Fibroblast of mammary gland (primary cell): ENCODE measurements around the gene NHERF1.
A peak's percentile ranks its signal among the peaks of the same experiment; 100 is the strongest.

Experiments
- DNase-seq: peaks from one replicate; pipeline ENCODE4 v3.0.0-alpha.2; 2010; ENCODE audit warnings: low read depth
- H3K4me3 ChIP-seq: 2 replicates; pipeline ENCODE4 v1.5.1; 2011; ENCODE audit warnings: low read depth, mild to moderate bottlenecking, low read length, moderate library complexity; ENCODE audit not compliant: control insufficient read depth
- TF ChIP-seq, protein P1 (sequence below): conservative IDR thresholded peaks from 2 replicates; pipeline ENCODE4 v1.5.1; 2011; ENCODE audit warnings: low read depth, low read length, inconsistent platforms; ENCODE audit not compliant: control insufficient read depth, insufficient read depth

The NHERF1 gene

GRCh38 chr17:74779948-74780400 is 31.5 kb downstream of the NHERF1 start:
- no peak for DNase-seq
- no peak overlapping the region for H3K4me3 ChIP-seq
- TF ChIP-seq, protein P1, sequence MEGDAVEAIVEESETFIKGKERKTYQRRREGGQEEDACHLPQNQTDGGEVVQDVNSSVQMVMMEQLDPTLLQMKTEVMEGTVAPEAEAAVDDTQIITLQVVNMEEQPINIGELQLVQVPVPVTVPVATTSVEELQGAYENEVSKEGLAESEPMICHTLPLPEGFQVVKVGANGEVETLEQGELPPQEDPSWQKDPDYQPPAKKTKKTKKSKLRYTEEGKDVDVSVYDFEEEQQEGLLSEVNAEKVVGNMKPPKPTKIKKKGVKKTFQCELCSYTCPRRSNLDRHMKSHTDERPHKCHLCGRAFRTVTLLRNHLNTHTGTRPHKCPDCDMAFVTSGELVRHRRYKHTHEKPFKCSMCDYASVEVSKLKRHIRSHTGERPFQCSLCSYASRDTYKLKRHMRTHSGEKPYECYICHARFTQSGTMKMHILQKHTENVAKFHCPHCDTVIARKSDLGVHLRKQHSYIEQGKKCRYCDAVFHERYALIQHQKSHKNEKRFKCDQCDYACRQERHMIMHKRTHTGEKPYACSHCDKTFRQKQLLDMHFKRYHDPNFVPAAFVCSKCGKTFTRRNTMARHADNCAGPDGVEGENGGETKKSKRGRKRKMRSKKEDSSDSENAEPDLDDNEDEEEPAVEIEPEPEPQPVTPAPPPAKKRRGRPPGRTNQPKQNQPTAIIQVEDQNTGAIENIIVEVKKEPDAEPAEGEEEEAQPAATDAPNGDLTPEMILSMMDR, result no peak

GRCh38 chr17:74780443-74781238 is 32.2 kb downstream of the NHERF1 start:
- TF ChIP-seq, protein P1, result peak; percentile 8

DNA sequence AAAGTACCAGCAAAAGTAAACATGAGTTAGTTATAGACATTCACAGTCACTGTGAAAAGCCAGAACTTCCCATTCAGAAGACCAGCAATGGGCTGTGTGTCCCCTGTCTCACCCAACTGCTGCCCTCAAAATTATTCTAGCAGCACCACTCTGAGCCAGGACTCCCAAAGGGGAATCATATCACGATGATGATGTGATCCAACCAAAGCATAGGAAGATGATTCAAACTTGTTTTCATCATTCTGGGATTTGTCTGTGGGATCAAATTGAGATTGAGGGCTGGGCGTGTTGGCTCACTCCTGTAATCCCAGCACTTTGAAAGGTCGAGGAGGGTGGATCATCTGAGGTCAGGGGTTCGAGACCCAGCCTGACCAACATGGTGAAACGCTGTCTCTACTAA is 34.1 kb downstream of the NHERF1 start:
- no peak for DNase-seq
- H3K4me3 ChIP-seq, result no peak overlapping the region
- TF ChIP-seq, protein P1, result no peak

More at GRCh38 chr17:74780443-74781238, 32.2 kb downstream of the NHERF1 start:
- peak; percentile 12 for DNase-seq
- no peak overlapping the region for H3K4me3 ChIP-seq

GRCh38 chr17:74784125-74784810 is 35.8 kb downstream of the NHERF1 start:
- DNase-seq, result no peak
- TF ChIP-seq, protein P1, result no peak
- H3K4me3 ChIP-seq, result no peak overlapping the region

DNA sequence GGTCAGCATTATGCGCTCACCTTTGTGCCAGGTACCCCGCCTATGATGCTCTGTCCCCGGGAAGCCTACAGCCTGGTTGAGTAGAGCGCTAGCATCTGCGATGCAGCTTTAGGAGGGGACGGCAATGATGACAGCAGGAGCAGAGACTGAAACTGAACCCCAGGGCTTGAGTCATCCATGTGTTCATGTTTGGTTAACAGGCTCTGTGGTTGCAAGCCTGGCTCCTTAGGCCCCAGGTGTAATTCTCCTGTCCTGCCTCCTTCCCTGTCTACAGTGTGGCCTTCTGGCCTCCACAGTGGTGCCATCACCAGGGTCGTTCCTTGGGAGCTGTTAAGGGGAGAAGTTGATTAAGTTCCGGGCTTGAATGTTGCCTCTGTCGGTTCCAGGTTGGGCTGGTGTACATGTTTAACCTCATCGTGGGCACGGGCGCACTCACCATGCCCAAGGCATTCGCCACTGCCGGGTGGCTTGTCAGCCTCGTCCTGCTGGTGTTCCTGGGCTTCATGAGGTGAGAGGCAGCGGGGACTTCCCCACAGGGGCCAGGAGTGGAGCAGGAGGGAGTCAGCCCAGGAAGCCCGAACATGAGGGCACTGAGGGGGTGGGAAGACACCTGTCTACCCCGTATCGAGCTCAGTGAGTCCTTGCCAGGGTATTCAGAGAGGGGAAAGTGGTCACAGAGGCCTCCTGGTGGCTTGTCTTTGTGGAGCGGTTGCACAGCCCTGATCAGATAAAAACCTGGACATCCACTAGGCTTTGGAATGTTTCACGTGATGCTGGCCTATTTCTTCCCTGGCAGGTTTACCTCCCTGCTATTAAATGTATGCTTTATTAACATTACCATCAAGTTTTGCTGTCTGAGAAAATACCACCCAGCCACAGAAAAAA is 36.9 kb downstream of the NHERF1 start:
- no peak overlapping the region for H3K4me3 ChIP-seq
- TF ChIP-seq, protein P1, result no peak
- DNase-seq, result no peak

- TF ChIP-seq, protein P1, result no peak
- H3K4me3 ChIP-seq, result no peak overlapping the region
- DNase-seq, result no peak
Observed at GRCh38 chr17:74785981-74786360, 37.5 kb downstream of the NHERF1 start.
